K562 (cell line): Measurements from ENCODE around the gene CHST8. TPM values are rescaled to one million over a fixed set of nuclear protein-coding genes. Genes with fewer than 3 reads are reported as not detected.
"Not testable (repeated sequence)": the region's sequence is repeated elsewhere in the genome, so short reads cannot be mapped to it uniquely, and the experiment has no call there.

Experiments used
- ATAC-seq: fragments of 200-7000 bp; cut with Tn5 transposase; 3 replicates; pipeline ENCODE4 v1.9.1; 2020; ENCODE audit warnings: moderate library complexity
- BruUV-seq: library from RNA; stranded (reverse); fragments of 400-500 nt; replicated peaks from 2 replicates; lab custom pipeline; 2021; lab: Mats Ljungman, UMichigan
- CTCF ChIA-PET: fragments of 300-600 bp; formaldehyde crosslinking; extraction: SDS; loops from one replicate; lab custom pipeline; 2021; ENCODE audit warnings: low intra/inter-chr PET ratio; lab: Yijun Ruan, JAX
- POLR2A ChIA-PET: fragments of 300-600, 350-650 bp; sonication (Branson Sonifier 250); formaldehyde crosslinking; extraction: SDS; loops from one replicate; lab custom pipeline; 2021; ENCODE audit warnings: antibody characterized with exemption, inconsistent platforms; lab: Yijun Ruan, JAX
- DNase-seq, 4 experiments: peaks; one replicate each; pipeline versions ENCODE4 v3.0.0 to v3.0.0-alpha.2; 2011 to 2018; ENCODE audit warnings: low spot score in 3 of 4, mixed read lengths in 3 of 4; ENCODE audit errors: extremely low read depth in 1 of 4
- FAIRE-seq: peaks from 2 replicates; lab custom pipeline; 2011; peaks lifted over from hg19 to GRCh38; lab: Jason Lieb, UNC
- H2AFZ ChIP-seq: 2 replicates; pipeline ENCODE4 v1.6.0; 2011; ENCODE audit warnings: low read depth, low read length, control low read depth, inconsistent platforms
- H3K27ac ChIP-seq: fragments of 200-600 bp; 3 replicates; pipeline ENCODE4 v1.8.0; 2011; ENCODE audit warnings: low read depth, mild to moderate bottlenecking, control low read depth, inconsistent platforms, low read length, moderate library complexity, mixed read lengths; ENCODE audit errors: extremely low read depth
- H3K27me3 ChIP-seq, 2 experiments: fragments of 300-600 bp in 1 of 2; 2 replicates in 1 of 2; 3 replicates in 1 of 2; pipeline versions ENCODE4 v1.6.0 to v1.8.0; 2011; ENCODE audit warnings: inconsistent platforms in 2 of 2, low read length in 2 of 2, mild to moderate bottlenecking in 1 of 2, mixed read lengths in 1 of 2, moderate library complexity in 1 of 2; ENCODE audit not compliant: control insufficient read depth in 2 of 2, insufficient read depth in 2 of 2
- H3K36me3 ChIP-seq: fragments of 300-600 bp; 3 replicates; pipeline ENCODE4 v1.8.0; 2011; ENCODE audit warnings: mild to moderate bottlenecking, low read length, inconsistent platforms; ENCODE audit not compliant: control insufficient read depth, insufficient read depth
- H3K4me1 ChIP-seq, 2 experiments: fragments of 200-600 bp in 1 of 2; replicated peaks in 1 of 2; 2 replicates in 1 of 2; 3 replicates in 1 of 2; pipeline versions ENCODE4 v1.5.1 to v1.8.0; 2011; ENCODE audit warnings: inconsistent platforms in 2 of 2, low read length in 2 of 2, mild to moderate bottlenecking in 1 of 2, mixed read lengths in 1 of 2, moderate library complexity in 1 of 2; ENCODE audit not compliant: control insufficient read depth in 2 of 2, insufficient read depth in 2 of 2
- H3K4me2 ChIP-seq: 2 replicates; pipeline ENCODE4 v1.6.1; 2011; ENCODE audit warnings: low read length, control low read depth, inconsistent platforms, mixed read lengths; ENCODE audit not compliant: insufficient read depth
- H3K4me3 ChIP-seq: fragments of 200-600 bp; sonication (generic), shearing (Covaris generic); 2 replicates; pipeline ENCODE4 v1.5.1; 2016; ENCODE audit warnings: control low read depth, inconsistent platforms
- H3K79me2 ChIP-seq: fragments of 200-600 bp; 3 replicates; pipeline ENCODE4 v1.8.0; 2011; ENCODE audit warnings: low read length, inconsistent platforms; ENCODE audit not compliant: control insufficient read depth, insufficient read depth
- H3K9ac ChIP-seq, 2 experiments: 2 replicates each; pipeline versions ENCODE4 v1.6.0 to v1.6.1; 2011; ENCODE audit warnings: low read depth in 2 of 2, low read length in 2 of 2, control low read depth in 1 of 2, inconsistent platforms in 1 of 2, mild to moderate bottlenecking in 1 of 2, mixed read lengths in 1 of 2; ENCODE audit not compliant: insufficient read depth in 1 of 2
- H3K9me1 ChIP-seq: one replicate; pipeline ENCODE4 v1.6.0; 2011; ENCODE audit warnings: inconsistent platforms, mild to moderate bottlenecking, low read length, moderate library complexity; ENCODE audit not compliant: control insufficient read depth, insufficient read depth
- H3K9me3 ChIP-seq: replicated peaks from 2 replicates; pipeline ENCODE4 v1.5.1; 2011; ENCODE audit warnings: low read depth, low read length, inconsistent platforms; ENCODE audit not compliant: control insufficient read depth, insufficient read depth
- H4K20me1 ChIP-seq: replicated peaks from 2 replicates; pipeline ENCODE4 v1.6.1; 2011; ENCODE audit warnings: low read length, inconsistent platforms, mixed read lengths; ENCODE audit not compliant: control insufficient read depth, insufficient read depth
- ARID2 ChIP-seq: fragments of 450-650 bp; IDR thresholded peaks from 2 replicates; pipeline ENCODE4 v1.6.1; 2017; ENCODE audit warnings: antibody characterized with exemption, mild to moderate bottlenecking
- KAT7 ChIP-seq: sonication (generic); formaldehyde crosslinking; IDR thresholded peaks from 2 replicates; pipeline ENCODE4 v1.8.0; 2022; ENCODE audit warnings: missing genetic modification reagents, mild to moderate bottlenecking, borderline replicate concordance
- RFX7 ChIP-seq: fragments of 250-450 bp; sonication (Bioruptor Pico); IDR thresholded peaks from 2 replicates; pipeline ENCODE4 v1.5.1; 2021; ENCODE audit warnings: mild to moderate bottlenecking
- WGBS: fragments of 100-300 bp; shearing (Covaris generic); methylation state at CpG from one replicate; pipeline ENCODE4 v1.1.6; 2016; ENCODE audit warnings: low coverage, mixed read lengths; ENCODE audit not compliant: insufficient coverage; ENCODE audit errors: missing lambda C conversion rate; 5-methylcytosine and 5-hydroxymethylcytosine counted together
- in situ Hi-C: fragments of 300-500 bp; cut with MboI; formaldehyde crosslinking; loops from 4 replicates; pipeline ENCODE4 v1.15.0; 2018; ENCODE audit warnings: inconsistent platforms, mixed read lengths
- intact Hi-C: fragments of 100-400 bp; cut with micrococcal nuclease; formaldehyde crosslinking; loops from 2 replicates; pipeline ENCODE4 v1.14.2; 2022
- polyA plus RNA-seq, 8 experiments: library from polyadenylated mRNA; depleted of rRNA in 4 of 8; stranded (reverse) in 5 of 8; unstranded in 3 of 8; fragments of >200 nt; fragmentation: Nextera tagmentation in 2 of 8; fragmentation: Illumina TruSeq in 1 of 8; extraction: Ambion mirVana in 2 of 8; extraction: Trizol in 1 of 8; gene quantifications; 2 replicates each; pipeline versions ENCODE4 v1.2.1 to v1.2.3, GENCODE V29; 2011 to 2014; ENCODE audit warnings: inconsistent platforms in 1 of 8, missing spikeins in 1 of 8
- total RNA-seq, 7 experiments: library from RNA; depleted of rRNA in 6 of 7; stranded (reverse); fragments of >200 nt in 6 of 7; fragmentation: Illumina TruSeq in 2 of 7; extraction: Trizol in 2 of 7; gene quantifications; 2 replicates each; pipeline versions ENCODE4 v1.2.1 to v1.2.3, GENCODE V29; 2011 to 2021; ENCODE audit warnings: low replicate concordance in 1 of 7
- TF ChIP-seq, protein P1 (sequence below): IDR thresholded peaks from 2 replicates; pipeline ENCODE4 v1.6.1; 2016; ENCODE audit warnings: missing genetic modification characterization, missing compliant biosample characterization

The CHST8 gene
- total and polyA plus RNA-seq, 9 of the 15 experiments (the other 6 are each of a cell fraction or from before 2014, with no cell fraction given) = 0.11 TPM; not detected in 8

DNA sequence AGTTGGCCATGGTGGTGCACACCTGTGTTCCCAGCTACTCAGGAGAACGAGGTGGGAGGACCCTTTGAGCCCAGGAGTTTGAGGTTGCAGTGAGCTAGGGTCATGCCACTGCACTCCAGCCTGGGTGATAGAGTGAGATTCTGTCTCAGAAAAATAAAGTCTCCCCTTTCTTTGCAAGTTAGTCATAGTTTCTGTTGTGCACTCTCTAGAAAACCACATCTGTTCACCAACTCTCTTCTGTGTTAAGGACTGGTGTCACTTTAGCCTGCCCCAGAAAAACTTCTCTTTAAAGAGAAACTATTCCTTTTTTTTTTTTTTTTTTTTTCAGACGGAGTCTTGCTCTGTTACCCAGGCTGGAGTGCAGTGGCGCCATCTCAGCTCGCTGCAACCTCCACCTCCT is 4.9 kb upstream of the CHST8 start (continued):
- no peak for TF ChIP-seq KAT7 (CRISPR knock-in tag)
- TF ChIP-seq RFX7 (CRISPR knock-in tag) = no peak
- no peak for TF ChIP-seq ARID2
- TF ChIP-seq, all 486 proteins: peak for 0

DNA sequence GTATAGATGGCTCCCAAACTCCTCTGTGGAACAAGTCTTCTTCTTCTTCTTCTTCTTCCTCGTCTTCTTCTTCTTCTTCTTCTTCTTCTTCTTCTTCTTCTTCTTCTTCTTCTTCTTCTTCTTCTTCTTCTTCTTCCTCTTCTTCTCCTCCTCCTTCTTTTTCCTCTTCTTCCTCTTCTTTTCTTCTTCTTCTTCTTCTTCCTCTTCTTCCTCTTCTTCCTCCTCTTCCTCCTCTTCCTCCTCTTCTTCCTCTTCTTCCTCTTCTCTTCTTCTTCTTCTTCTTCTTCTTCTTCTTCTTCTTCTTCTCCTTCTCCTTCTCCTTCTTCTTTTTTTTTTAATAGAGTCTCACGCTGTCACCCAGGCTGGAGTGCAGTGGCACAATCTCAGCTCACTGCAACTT is 3.4 kb upstream of the CHST8 start:
- in situ Hi-C loops, FAIRE-seq, H3K9me3 ChIP-seq, DNase-seq, H3K36me3 ChIP-seq, H3K9me1 ChIP-seq, H3K27ac ChIP-seq, POLR2A ChIA-PET, H3K4me3 ChIP-seq, H3K9ac ChIP-seq, H3K79me2 ChIP-seq, BruUV-seq, H3K4me2 ChIP-seq, CTCF ChIA-PET, ATAC-seq, H4K20me1 ChIP-seq, H2AFZ ChIP-seq, intact Hi-C loops: not testable (repeated sequence)
- 20% methylated on average over 1 of the region's 2 CpGs for WGBS
- peaks cover 0 to 40% of the 10 kb centered on the region in 2 experiments; a peak in 3 of 5 replicates for H3K27me3 ChIP-seq
- TF ChIP-seq, protein P1, sequence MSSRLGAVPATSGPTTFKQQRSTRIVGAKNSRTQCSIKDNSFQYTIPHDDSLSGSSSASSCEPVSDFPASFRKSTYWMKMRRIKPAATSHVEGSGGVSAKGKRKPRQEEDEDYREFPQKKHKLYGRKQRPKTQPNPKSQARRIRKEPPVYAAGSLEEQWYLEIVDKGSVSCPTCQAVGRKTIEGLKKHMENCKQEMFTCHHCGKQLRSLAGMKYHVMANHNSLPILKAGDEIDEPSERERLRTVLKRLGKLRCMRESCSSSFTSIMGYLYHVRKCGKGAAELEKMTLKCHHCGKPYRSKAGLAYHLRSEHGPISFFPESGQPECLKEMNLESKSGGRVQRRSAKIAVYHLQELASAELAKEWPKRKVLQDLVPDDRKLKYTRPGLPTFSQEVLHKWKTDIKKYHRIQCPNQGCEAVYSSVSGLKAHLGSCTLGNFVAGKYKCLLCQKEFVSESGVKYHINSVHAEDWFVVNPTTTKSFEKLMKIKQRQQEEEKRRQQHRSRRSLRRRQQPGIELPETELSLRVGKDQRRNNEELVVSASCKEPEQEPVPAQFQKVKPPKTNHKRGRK = 0 out of 2 replicates have a peak, but pooled peaks have one; percentile 39
- peaks cover 0 to 19% of the 10 kb centered on the region in 2 experiments; a peak in 2 of 5 replicates for H3K4me1 ChIP-seq
